ENCODE measurements around the gene PLA2G2C.
"Not testable (repeated sequence)": the region's sequence is repeated elsewhere in the genome, so short reads cannot be mapped to it uniquely, and the experiment has no call there.

Gene PLA2G2C

DNA sequence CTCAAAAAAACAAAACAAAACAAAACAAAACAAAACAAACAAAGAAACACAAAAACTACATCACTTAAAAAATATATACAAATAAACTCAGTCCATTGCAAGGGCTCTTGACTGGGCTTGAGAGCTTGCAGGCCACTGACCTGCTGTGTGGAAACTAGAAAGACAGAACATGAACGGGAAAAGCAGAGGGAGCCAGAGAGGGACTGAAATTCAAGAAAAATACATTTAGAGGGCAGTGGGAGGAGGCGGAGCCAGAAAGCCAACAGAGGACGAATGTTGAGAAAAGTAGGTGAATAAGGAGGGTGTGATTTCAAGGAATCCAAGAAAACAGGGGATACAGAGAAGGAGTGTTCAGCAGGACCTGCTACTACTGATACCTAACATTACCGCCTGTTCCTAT, 41.4 kb upstream of the PLA2G2C start:
- H3K27ac ChIP-seq: no peak overlapping the region
- TF ChIP-seq, protein P1, sequence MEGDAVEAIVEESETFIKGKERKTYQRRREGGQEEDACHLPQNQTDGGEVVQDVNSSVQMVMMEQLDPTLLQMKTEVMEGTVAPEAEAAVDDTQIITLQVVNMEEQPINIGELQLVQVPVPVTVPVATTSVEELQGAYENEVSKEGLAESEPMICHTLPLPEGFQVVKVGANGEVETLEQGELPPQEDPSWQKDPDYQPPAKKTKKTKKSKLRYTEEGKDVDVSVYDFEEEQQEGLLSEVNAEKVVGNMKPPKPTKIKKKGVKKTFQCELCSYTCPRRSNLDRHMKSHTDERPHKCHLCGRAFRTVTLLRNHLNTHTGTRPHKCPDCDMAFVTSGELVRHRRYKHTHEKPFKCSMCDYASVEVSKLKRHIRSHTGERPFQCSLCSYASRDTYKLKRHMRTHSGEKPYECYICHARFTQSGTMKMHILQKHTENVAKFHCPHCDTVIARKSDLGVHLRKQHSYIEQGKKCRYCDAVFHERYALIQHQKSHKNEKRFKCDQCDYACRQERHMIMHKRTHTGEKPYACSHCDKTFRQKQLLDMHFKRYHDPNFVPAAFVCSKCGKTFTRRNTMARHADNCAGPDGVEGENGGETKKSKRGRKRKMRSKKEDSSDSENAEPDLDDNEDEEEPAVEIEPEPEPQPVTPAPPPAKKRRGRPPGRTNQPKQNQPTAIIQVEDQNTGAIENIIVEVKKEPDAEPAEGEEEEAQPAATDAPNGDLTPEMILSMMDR (conservative IDR thresholded peaks at IDR 0.05): no peak
- TF ChIP-seq ZFX (IDR thresholded peaks at IDR 0.05): no peak

DNA sequence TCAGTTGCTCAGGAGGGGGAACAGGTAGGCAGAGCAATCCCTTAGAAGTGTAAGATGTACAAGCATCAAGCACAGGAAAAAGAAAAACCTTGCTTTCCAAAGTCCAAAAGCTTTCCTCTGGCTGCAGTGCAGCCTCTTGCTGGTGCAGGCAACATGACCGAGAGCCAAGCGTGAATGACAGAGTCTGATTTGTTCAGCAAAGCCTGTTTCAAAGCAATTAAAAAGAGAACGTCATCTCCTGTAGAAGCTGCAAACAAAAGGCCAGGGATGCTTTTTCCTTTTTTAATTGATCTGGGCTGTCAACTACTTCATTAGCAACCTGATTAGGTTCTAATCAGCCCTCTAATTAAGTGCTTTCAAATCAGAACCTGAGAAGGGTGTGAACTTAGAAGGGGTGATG, 38.2 kb upstream of the PLA2G2C start:
- TF ChIP-seq ZFX (IDR thresholded peaks at IDR 0.05): no peak
- TF ChIP-seq, protein P1 (conservative IDR thresholded peaks at IDR 0.05): no peak
- no peak overlapping the region for H3K27ac ChIP-seq

DNA sequence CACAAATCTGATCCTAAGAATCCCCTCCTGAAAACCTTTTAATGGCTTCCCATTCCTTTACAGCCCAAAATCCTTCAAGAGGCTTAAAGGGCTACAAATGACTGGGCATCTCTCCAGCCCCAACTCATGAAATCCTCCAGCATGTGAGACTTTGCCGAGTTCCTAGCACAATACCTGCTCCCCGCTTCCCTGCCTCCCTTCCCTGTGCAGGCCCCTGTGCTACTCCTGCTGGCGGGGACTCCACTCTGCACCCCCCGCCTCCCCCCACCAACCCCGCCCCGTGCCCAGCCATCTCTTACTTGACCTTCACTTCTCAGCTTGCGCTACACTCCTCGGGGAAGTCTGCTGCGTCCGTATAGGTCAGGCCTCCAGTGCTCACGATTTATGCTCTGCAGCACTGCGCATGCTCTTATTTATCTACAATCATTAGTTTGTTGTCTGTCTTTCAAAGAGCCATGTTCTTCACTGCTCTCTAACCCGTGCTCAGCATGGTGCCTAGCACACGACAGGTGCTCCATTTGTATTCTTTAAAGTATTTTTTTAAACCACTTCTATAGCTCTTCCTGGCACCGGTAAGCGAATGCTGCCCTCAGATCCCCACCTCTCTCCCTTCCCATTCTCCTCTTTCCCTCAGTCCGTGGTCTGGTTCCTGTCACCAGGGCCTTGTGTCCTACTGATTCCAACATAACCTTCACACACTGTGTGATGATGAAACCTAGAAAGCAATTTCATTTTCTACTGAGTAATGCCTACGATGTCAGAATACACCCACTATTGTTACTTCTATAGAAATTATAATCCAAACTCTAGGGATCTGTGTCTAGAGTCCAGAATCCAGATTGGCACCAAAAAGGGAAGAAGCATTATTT, 37.5 kb upstream of the PLA2G2C start:
- H3K27ac ChIP-seq: no peak overlapping the region
- TF ChIP-seq, protein P1 (conservative IDR thresholded peaks at IDR 0.05): no peak
- no peak for TF ChIP-seq ZFX (IDR thresholded peaks at IDR 0.05)

DNA sequence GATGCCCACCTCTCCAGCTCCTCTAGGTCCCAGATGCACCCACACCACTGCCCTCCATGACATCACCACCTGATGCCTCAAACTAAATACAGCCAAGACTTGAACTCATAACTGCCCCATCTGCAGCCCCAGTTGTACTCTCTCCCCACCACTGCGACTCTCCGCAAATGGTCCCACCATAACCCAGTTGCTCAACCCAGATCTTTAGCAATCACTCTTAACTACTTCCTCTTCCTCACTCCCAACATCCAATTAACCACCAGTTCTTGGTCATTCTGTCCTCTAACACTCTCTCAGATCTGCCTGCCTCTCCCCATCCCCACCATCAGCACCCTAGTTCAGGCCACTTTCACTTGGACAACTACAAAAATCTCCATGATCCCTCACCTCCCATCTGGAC, 36.8 kb upstream of the PLA2G2C start:
- TF ChIP-seq ZFX (IDR thresholded peaks at IDR 0.05): no peak
- TF ChIP-seq, protein P1 (conservative IDR thresholded peaks at IDR 0.05): no peak
- no peak overlapping the region for H3K27ac ChIP-seq

DNA sequence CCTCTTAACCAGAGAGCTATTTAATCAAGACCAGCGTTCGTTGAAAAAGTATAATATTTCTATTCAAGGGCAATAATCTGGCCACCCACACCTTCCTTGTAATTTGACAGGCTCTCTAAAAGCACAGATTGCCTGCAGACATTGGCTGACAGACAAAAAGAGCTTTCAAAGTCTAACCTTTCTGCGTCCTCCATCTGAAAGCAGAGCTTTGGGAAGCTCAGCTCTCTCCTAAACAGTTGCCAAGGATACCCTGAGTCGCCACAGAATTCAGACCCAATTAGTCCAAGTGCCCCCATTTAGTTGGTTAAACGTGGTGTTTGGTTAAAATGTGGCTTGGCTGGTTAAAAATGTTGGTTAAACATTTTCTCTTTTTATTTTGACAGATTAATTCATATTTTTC, 33.7 kb upstream of the PLA2G2C start:
- no peak overlapping the region for H3K27ac ChIP-seq
- TF ChIP-seq ZFX (IDR thresholded peaks at IDR 0.05): no peak
- TF ChIP-seq, protein P1 (conservative IDR thresholded peaks at IDR 0.05): no peak

DNA sequence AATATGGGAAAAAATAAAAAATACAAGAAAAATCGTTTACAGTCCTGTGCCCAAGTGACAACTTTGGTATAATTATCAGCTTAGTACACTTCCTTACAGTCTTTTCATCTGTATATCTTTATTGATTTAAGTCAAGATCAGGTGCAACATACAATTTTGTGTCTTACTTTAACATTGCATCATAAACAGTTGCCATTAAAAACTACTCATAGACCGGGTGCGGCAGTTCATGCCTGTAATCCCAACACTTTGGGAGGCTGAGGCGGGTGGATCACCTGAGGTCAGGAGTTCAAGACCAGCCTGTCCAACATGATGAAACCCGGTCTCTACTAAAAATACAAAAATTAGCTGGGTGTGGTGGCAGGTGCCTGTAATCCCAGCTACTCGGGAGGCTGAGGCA, 32.7 kb upstream of the PLA2G2C start:
- not testable (repeated sequence) for H3K27ac ChIP-seq

DNA sequence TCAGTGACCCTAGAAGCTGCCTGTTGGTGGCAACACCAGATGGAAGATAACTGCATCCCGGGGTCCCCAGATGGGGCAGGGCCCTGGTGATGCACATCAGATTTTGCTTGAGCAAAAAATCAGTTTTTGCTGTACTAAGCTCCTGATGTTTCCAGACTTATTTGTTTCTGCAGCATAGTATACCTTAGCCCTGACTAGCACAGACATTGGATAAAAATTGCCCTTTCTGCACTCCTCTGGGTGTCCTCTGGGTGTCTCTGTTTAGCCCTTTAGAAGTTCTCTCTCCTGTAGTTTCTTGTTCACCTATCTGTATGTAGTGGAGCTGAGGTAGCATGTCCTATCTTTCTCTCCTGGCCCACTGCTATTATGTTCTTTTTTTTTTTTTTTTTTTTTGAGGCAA, 30.3 kb upstream of the PLA2G2C start:
- no peak overlapping the region for H3K27ac ChIP-seq
- TF ChIP-seq, protein P1 (conservative IDR thresholded peaks at IDR 0.05): peak; percentile 62
- TF ChIP-seq ZFX (IDR thresholded peaks at IDR 0.05): no peak

DNA sequence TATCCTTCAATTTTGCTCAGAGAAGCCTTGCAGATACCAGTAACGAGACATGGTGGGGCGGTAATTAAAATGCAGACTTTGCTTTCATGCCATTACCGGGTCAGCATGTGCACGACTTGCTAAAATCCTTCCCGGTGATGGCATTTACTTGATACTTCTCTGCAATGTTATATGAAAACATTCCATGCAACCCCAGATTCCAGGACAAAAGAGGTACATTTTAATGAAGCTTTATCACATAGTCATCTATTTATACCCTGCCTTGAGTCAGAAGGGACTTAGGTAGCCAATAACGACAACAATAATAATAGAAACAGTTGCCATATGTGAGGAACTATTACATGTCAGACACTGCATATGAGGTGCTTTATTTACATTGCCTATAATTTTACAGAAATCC, 29.4 kb upstream of the PLA2G2C start:
- H3K27ac ChIP-seq: no peak overlapping the region
- no peak for TF ChIP-seq ZFX (IDR thresholded peaks at IDR 0.05)
- TF ChIP-seq, protein P1 (conservative IDR thresholded peaks at IDR 0.05): no peak
